OCI-LY3 (cell line): ENCODE measurements around the gene KREMEN1.

Experiments used
- H2AFZ ChIP-seq: fragments of 200-600, 300-600 bp; shearing (Covaris generic); 2 replicates; pipeline ENCODE4 v1.6.0; 2014; ENCODE audit warnings: antibody characterized with exemption, low read depth, low read length
- H3K27ac ChIP-seq: fragments of 200-600, 300-600 bp; sonication (generic); 2 replicates; pipeline ENCODE4 v1.5.1; 2014; ENCODE audit warnings: mild to moderate bottlenecking, low read length, moderate library complexity, mixed read lengths
- H3K27me3 ChIP-seq: fragments of 200-600, 300-600 bp; sonication (generic); 2 replicates; pipeline ENCODE4 v1.6.1; 2014; ENCODE audit warnings: low read depth, low read length, mixed read lengths
- H3K36me3 ChIP-seq: fragments of 200-600, 300-600 bp; sonication (generic); replicated peaks from 2 replicates; pipeline ENCODE3; 2014; ENCODE audit warnings: low read depth, low read length, mixed read lengths
- H3K4me1 ChIP-seq: fragments of 300-600, 200-600 bp; sonication (generic); 2 replicates; pipeline ENCODE4 v1.6.1; 2014; ENCODE audit warnings: low read length, mixed read lengths
- H3K4me2 ChIP-seq: fragments of 200-600, 300-600 bp; sonication (generic); 2 replicates; pipeline ENCODE4 v1.6.1; 2014; ENCODE audit warnings: low read length, mixed read lengths
- H3K4me3 ChIP-seq: fragments of 300-600, 200-600 bp; sonication (generic); 2 replicates; pipeline ENCODE4 v1.5.1; 2014; ENCODE audit warnings: antibody characterized with exemption, mild to moderate bottlenecking, low read length, moderate library complexity
- H3K79me2 ChIP-seq: fragments of 300-600, 200-600 bp; shearing (Covaris generic); 2 replicates; pipeline ENCODE4 v1.6.1; 2014; ENCODE audit warnings: mild to moderate bottlenecking, low read length, mixed read lengths
- H3K9ac ChIP-seq: fragments of 300-600, 200-600 bp; shearing (Covaris generic); 2 replicates; pipeline ENCODE4 v1.6.0; 2014; ENCODE audit warnings: mild to moderate bottlenecking, low read length, moderate library complexity
- H3K9me3 ChIP-seq: fragments of 200-600, 300-600 bp; shearing (Covaris generic); 2 replicates; pipeline ENCODE4 v1.6.1; 2014; ENCODE audit warnings: low read length, mixed read lengths; ENCODE audit not compliant: insufficient read depth
- H4K20me1 ChIP-seq: fragments of 200-600, 300-600 bp; sonication (generic); 2 replicates; pipeline ENCODE4 v1.6.1; 2016; ENCODE audit warnings: low read length, mixed read lengths; ENCODE audit not compliant: insufficient read depth
- EZH2phosphoT487 ChIP-seq: fragments of 200-600 bp; shearing (Covaris generic); IDR thresholded peaks from 2 replicates; pipeline ENCODE4 v1.6.1; 2018; ENCODE audit warnings: antibody characterized with exemption, mixed run types, low read depth
- TF ChIP-seq, protein P1 (sequence below): fragments of 200-600, 300-600 bp; sonication (generic); IDR thresholded peaks from 2 replicates; pipeline ENCODE4 v1.5.1; 2014; ENCODE audit warnings: antibody characterized with exemption, low read length, low read depth

KREMEN1 gene

DNA sequence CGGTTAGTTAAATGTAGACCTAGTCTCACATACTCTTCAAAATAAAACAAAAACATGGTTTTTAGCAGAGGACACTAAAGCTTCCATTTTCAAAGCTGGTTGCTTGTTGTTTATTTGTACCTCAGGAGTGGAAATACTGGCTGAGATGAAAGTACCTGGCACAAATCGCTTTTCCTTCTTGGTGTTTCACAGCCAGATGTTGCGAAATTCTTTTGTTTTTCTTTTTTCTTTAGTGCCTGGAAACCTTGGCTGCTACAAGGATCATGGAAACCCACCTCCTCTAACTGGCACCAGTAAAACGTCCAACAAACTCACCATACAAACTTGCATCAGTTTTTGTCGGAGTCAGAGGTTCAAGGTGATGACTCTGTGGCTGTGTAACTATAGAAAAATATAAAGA is 48.3 kb downstream of the KREMEN1 start:
- Histone ChIP-seq H4K20me1 (no peaks in the 10 kb centered on the region), H3K79me2 (no peaks in the 10 kb centered on the region), H3K9ac (no peak overlapping the region), H3K27ac (no peak overlapping the region), H3K4me1 (no peaks in the 10 kb centered on the region), H3K4me3 (no peak overlapping the region), H3K36me3 (no peaks in the 10 kb centered on the region), H3K27me3 (peaks cover 20% of the 10 kb centered on the region), H3K9me3 (no peaks in the 10 kb centered on the region), H2AFZ (no peak overlapping the region), H3K4me2 (no peak overlapping the region)
- no peak for TF ChIP-seq EZH2phosphoT487
- TF ChIP-seq, protein P1, sequence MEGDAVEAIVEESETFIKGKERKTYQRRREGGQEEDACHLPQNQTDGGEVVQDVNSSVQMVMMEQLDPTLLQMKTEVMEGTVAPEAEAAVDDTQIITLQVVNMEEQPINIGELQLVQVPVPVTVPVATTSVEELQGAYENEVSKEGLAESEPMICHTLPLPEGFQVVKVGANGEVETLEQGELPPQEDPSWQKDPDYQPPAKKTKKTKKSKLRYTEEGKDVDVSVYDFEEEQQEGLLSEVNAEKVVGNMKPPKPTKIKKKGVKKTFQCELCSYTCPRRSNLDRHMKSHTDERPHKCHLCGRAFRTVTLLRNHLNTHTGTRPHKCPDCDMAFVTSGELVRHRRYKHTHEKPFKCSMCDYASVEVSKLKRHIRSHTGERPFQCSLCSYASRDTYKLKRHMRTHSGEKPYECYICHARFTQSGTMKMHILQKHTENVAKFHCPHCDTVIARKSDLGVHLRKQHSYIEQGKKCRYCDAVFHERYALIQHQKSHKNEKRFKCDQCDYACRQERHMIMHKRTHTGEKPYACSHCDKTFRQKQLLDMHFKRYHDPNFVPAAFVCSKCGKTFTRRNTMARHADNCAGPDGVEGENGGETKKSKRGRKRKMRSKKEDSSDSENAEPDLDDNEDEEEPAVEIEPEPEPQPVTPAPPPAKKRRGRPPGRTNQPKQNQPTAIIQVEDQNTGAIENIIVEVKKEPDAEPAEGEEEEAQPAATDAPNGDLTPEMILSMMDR, result no peak

DNA sequence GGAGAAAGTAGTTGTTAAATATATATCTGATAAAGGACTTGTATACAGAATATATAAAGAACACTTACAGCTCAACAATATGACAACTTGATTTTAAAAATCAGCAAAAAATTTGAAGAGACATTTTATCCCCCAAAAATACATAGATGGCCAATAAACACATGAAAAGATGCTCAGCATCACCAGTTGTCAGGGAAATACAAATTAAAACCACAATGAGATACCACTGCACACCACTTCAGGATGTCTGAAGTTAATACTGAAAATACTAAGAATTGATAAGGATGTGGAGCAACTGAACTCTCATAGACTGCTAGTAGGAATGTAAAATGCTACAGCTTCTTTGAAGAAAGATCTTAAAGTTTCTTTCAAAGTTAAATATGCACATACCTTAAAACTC is 49.2 kb downstream of the KREMEN1 start:
- Histone ChIP-seq H3K4me2 (no peak overlapping the region), H3K4me1 (0 out of 2 replicates have a peak, but pooled peaks cover 1% of the 10 kb centered on the region), H3K4me3 (no peak overlapping the region), H3K36me3 (no peaks in the 10 kb centered on the region), H4K20me1 (no peaks in the 10 kb centered on the region), H3K27me3 (peaks cover 20% of the 10 kb centered on the region), H2AFZ (no peak overlapping the region), H3K9me3 (no peaks in the 10 kb centered on the region), H3K79me2 (no peaks in the 10 kb centered on the region), H3K27ac (no peak overlapping the region), H3K9ac (no peak overlapping the region)
- TF ChIP-seq, protein P1, result no peak
- no peak for TF ChIP-seq EZH2phosphoT487

DNA sequence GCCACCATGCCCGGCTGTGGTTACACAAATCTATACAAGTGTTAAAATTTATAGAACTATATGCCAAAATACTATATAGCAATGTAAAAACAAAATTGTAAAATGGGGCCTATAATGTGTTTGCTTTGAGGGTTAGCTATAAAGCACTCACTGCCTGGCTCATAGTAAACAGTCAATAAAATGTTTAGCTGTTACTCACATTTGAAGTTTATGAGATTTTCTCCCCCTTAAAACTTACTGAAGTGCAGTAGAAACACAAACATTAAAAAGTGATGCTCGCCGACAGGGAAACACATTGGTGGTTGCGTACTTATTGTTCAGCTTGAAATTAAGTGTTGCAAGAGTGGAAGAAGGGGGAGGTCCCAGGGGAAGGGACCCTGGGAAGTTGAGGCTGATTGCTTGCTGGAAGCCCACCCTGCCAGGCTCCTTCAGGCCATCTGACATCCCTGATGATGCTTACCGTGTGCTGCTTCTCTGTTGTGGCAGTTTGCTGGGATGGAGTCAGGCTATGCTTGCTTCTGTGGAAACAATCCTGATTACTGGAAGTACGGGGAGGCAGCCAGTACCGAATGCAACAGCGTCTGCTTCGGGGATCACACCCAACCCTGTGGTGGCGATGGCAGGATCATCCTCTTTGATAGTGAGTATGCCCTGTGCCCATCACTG is 52.1 kb downstream of the KREMEN1 start:
- no peak overlapping the region for H3K4me2 ChIP-seq
- H3K9ac ChIP-seq, result no peak overlapping the region
- H3K9me3 ChIP-seq, result no peaks in the 10 kb centered on the region
- H2AFZ ChIP-seq, result no peak overlapping the region
- peaks cover 7% of the 10 kb centered on the region; the same call in 1 of the 2 replicates for H3K4me1 ChIP-seq
- H3K79me2 ChIP-seq, result no peaks in the 10 kb centered on the region
- H3K4me3 ChIP-seq, result no peak overlapping the region
- H3K36me3 ChIP-seq, result no peaks in the 10 kb centered on the region
- TF ChIP-seq, protein P1, result no peak
- no peak for TF ChIP-seq EZH2phosphoT487
- no peak overlapping the region for H3K27ac ChIP-seq
- no peaks in the 10 kb centered on the region for H4K20me1 ChIP-seq
- peaks cover 14% of the 10 kb centered on the region for H3K27me3 ChIP-seq

DNA sequence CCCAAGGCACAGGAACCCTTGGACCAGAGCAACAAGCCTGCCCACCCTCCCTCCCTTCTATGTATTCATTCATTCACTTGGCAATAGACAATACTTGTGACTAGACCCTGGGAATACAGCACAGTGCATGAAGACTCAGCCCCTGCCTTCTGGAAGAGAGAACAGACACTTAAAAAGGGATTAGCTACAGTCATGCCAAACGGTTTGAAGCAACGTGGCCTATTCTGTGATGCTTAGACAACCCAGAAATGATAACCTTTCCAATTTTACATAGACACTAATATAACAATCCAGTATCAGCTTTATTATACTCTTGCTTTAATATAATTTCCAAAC is 52.6 kb downstream of the KREMEN1 start:
- peaks cover 11% of the 10 kb centered on the region for H3K27me3 ChIP-seq
- no peaks in the 10 kb centered on the region for H3K36me3 ChIP-seq
- no peaks in the 10 kb centered on the region for H4K20me1 ChIP-seq
- H3K79me2 ChIP-seq, result no peaks in the 10 kb centered on the region
- H3K27ac ChIP-seq, result no peak overlapping the region
- H3K4me1 ChIP-seq, result peaks cover 7% of the 10 kb centered on the region; the same call in 1 of the 2 replicates
- no peak overlapping the region for H3K4me3 ChIP-seq
- TF ChIP-seq, protein P1, result no peak
- TF ChIP-seq EZH2phosphoT487, result no peak
- no peak overlapping the region for H2AFZ ChIP-seq
- H3K4me2 ChIP-seq, result no peak overlapping the region
- no peak overlapping the region for H3K9ac ChIP-seq
- no peaks in the 10 kb centered on the region for H3K9me3 ChIP-seq
